Bronchial epithelial cell (primary cell): ENCODE results near the gene GOLGA5. TPM values are rescaled to one million over a fixed set of nuclear protein-coding genes. Genes with fewer than 3 reads are reported as not detected.
"Not testable (repeated sequence)": the region's sequence is repeated elsewhere in the genome, so short reads cannot be mapped to it uniquely, and the experiment has no call there.

Experiments
- DNase-seq: peaks from one replicate; pipeline ENCODE4 v3.0.0-alpha.2; 2010; ENCODE audit warnings: low read depth
- FAIRE-seq: peaks from 2 replicates; lab custom pipeline; 2011; peaks lifted over from hg19 to GRCh38; lab: Jason Lieb, UNC
- H3K27me3 ChIP-seq: 2 replicates; pipeline ENCODE4 v1.5.1; 2011; ENCODE audit warnings: low read length; ENCODE audit not compliant: control insufficient read depth, insufficient read depth
- H3K36me3 ChIP-seq: 2 replicates; pipeline ENCODE4 v1.5.1; 2011; ENCODE audit warnings: low read length; ENCODE audit not compliant: control insufficient read depth, insufficient read depth
- H3K4me3 ChIP-seq: 2 replicates; pipeline ENCODE4 v1.5.1; 2011; ENCODE audit warnings: mild to moderate bottlenecking, low read depth, low read length, control low read depth
- CTCF ChIP-seq: IDR thresholded peaks from 2 replicates; pipeline ENCODE4 v1.5.1; 2011; ENCODE audit warnings: mild to moderate bottlenecking, moderate library complexity, low read length, control low read depth, inconsistent platforms; ENCODE audit not compliant: insufficient read depth, severe bottlenecking
- total RNA-seq: library from RNA; depleted of rRNA; stranded (reverse); fragments of >200 nt; gene quantifications from 2 replicates; pipeline ENCODE4 v1.2.1, GENCODE V29; 2014

The GOLGA5 gene
- total RNA-seq, 1 donor from 2014 or later = 41.9 TPM

GRCh38 chr14:92801917-92802316 lies 7.8 kb downstream of the GOLGA5 start:
- Histone ChIP-seq H3K27me3 (no peaks in the 10 kb centered on the region), H3K36me3 (peaks cover 11% of the 10 kb centered on the region), H3K4me3 (no peak overlapping the region)
- TF ChIP-seq CTCF = no peak
- no peak for FAIRE-seq
- no peak for DNase-seq

- DNase-seq (no peak), FAIRE-seq (no peak)
- peaks cover 11% of the 10 kb centered on the region for H3K36me3 ChIP-seq
- H3K4me3 ChIP-seq = no peak overlapping the region
- no peak for TF ChIP-seq CTCF
- no peaks in the 10 kb centered on the region for H3K27me3 ChIP-seq
These were observed 8.6 kb downstream of the GOLGA5 start for GRCh38 chr14:92802678-92803077.

- no peak for TF ChIP-seq CTCF
- DNase-seq (no peak), FAIRE-seq (no peak)
- peaks cover 21% of the 10 kb centered on the region for H3K36me3 ChIP-seq
- no peaks in the 10 kb centered on the region for H3K27me3 ChIP-seq
- H3K4me3 ChIP-seq = no peak overlapping the region
These were observed 19.1 kb downstream of the GOLGA5 start for GRCh38 chr14:92813201-92813600.

GRCh38 chr14:92819011-92819597 lies 25.0 kb downstream of the GOLGA5 start:
- H3K36me3 ChIP-seq = peaks cover 17% of the 10 kb centered on the region

GRCh38 chr14:92819680-92820535 lies 25.8 kb downstream of the GOLGA5 start:
- not testable (repeated sequence) for FAIRE-seq, H3K27me3 ChIP-seq, H3K4me3 ChIP-seq, DNase-seq
- H3K36me3 ChIP-seq = peaks cover 18% of the 10 kb centered on the region

More at GRCh38 chr14:92819011-92819597, 25.0 kb downstream of the GOLGA5 start:
- no peaks in the 10 kb centered on the region for H3K27me3 ChIP-seq
- TF ChIP-seq CTCF = no peak
- FAIRE-seq (no peak), DNase-seq (no peak)
- H3K4me3 ChIP-seq = no peak overlapping the region

GRCh38 chr14:92820536-92820840 lies 26.4 kb downstream of the GOLGA5 start:
- DNase-seq, H3K27me3 ChIP-seq, H3K4me3 ChIP-seq, FAIRE-seq: not testable (repeated sequence)
- peaks cover 20% of the 10 kb centered on the region for H3K36me3 ChIP-seq
